Parathyroid adenoma (tissue), 2 donors: ENCODE results near the gene TCF4.

ENCODE experiments used
- H2AFZ ChIP-seq: fragments of 300-600 bp; sonication (generic); one replicate; pipeline ENCODE4 v1.7.0; 2017; ENCODE audit warnings: antibody characterized with exemption, mild to moderate bottlenecking
- H3K27ac ChIP-seq: fragments of 300-600 bp; sonication (generic); one replicate; pipeline ENCODE4 v1.7.0; 2017
- H3K27me3 ChIP-seq: fragments of 300-600 bp; sonication (generic); one replicate; pipeline ENCODE4 v1.7.0; 2017; ENCODE audit warnings: low read length; ENCODE audit not compliant: control insufficient read depth, insufficient read depth
- H3K36me3 ChIP-seq: fragments of 300-600 bp; sonication (generic); one replicate; pipeline ENCODE4 v1.7.0; 2017; ENCODE audit warnings: low read length; ENCODE audit not compliant: control insufficient read depth, insufficient read depth
- H3K4me1 ChIP-seq: fragments of 300-600 bp; sonication (generic); one replicate; pipeline ENCODE4 v1.7.0; 2017; ENCODE audit warnings: control low read depth
- H3K4me2 ChIP-seq: fragments of 300-600 bp; sonication (generic); one replicate; pipeline ENCODE4 v1.7.0; 2017; ENCODE audit warnings: low read length
- H3K4me3 ChIP-seq: fragments of 300-600 bp; sonication (generic); one replicate; pipeline ENCODE4 v1.7.0; 2017; ENCODE audit warnings: low read depth, low read length
- H3K79me2 ChIP-seq: fragments of 300-600 bp; sonication (generic); one replicate; pipeline ENCODE4 v1.7.0; 2017; ENCODE audit warnings: control low read depth
- H3K9ac ChIP-seq: fragments of 300-600 bp; sonication (generic); one replicate; pipeline ENCODE4 v1.7.0; 2017; ENCODE audit warnings: mild to moderate bottlenecking
- H3K9me3 ChIP-seq: fragments of 300-600 bp; sonication (generic); one replicate; pipeline ENCODE4 v1.7.0; 2017; ENCODE audit warnings: low read length; ENCODE audit not compliant: control insufficient read depth
- CTCF ChIP-seq: fragments of 300-600 bp; sonication (generic); IDR thresholded peaks from one replicate; pipeline ENCODE4 v1.7.0; 2017; ENCODE audit warnings: antibody characterized with exemption, mild to moderate bottlenecking
- donor health status: primary hyperparathyroidism.

TCF4 gene

DNA sequence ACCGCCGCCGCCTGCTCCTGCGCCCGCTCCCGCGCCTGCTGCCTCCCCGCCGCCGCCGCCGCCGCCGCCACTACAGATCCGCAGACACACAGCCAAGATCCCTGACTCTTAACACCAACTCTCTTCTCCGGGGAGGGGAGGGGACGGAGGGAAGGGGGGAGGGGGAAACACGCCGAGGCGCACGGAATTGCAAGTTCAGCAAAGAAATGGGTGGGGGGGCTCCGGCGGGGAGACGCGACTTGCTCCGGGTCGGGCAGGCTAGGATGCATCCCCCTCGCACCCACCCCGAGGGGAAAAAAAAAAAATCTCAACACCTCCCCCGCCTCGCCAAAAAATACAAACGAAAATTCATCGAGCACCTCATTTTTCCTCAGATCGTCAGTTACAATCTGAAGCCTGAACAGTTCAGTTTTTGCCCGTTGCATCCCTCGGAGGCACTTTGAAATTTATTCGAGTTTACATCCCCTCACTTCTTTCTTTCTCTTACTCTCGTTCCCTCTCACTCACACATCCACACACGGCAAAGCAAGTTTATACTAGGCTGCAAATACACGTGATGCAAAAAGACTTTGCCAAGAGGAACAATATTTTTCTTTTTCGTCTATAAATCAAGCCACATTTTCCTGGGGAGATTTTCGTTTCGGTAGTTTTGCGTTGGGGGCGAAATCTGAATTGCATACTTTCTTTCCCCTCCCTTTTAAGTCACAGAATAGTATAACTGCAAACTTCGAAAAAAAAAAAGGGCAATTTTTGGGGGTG is at the start of gene TCF4:
Gene TCF4 (minus strand): TSS at position 82 of the 759 bp plus-strand sequence. CDS start 1,076 bp downstream, outside the sequence.
- TF ChIP-seq CTCF = no peak
- no peaks in the 10 kb centered on the region for H3K36me3 ChIP-seq
- peaks cover 7% of the 10 kb centered on the region for H3K4me1 ChIP-seq

GRCh38 chr18:55637204-55637603 is 49.2 kb upstream of the TCF4 start:
- Histone ChIP-seq H3K9ac (no peak overlapping the region), H3K27me3 (no peaks in the 10 kb centered on the region), H3K79me2 (no peaks in the 10 kb centered on the region), H3K4me3 (no peak overlapping the region), H3K36me3 (no peaks in the 10 kb centered on the region), H3K4me1 (no peaks in the 10 kb centered on the region), H2AFZ (no peak overlapping the region), H3K27ac (no peak overlapping the region), H3K4me2 (no peak overlapping the region), H3K9me3 (no peaks in the 10 kb centered on the region)
- TF ChIP-seq CTCF = no peak

More for the DNA sequence above, at the start of gene TCF4:
- H3K27me3 ChIP-seq = no peaks in the 10 kb centered on the region
- no peaks in the 10 kb centered on the region for H3K79me2 ChIP-seq
- no peaks in the 10 kb centered on the region for H3K9me3 ChIP-seq
- H3K4me3 ChIP-seq = peak within 1 kb of the TSS; percentile 64
- no peak within 1 kb of the TSS for H3K9ac ChIP-seq
- peak within 1 kb of the TSS; percentile 89 for H3K4me2 ChIP-seq
- peak within 1 kb of the TSS; percentile 98 for H2AFZ ChIP-seq
- H3K27ac ChIP-seq = peak within 1 kb of the TSS; percentile 74

DNA sequence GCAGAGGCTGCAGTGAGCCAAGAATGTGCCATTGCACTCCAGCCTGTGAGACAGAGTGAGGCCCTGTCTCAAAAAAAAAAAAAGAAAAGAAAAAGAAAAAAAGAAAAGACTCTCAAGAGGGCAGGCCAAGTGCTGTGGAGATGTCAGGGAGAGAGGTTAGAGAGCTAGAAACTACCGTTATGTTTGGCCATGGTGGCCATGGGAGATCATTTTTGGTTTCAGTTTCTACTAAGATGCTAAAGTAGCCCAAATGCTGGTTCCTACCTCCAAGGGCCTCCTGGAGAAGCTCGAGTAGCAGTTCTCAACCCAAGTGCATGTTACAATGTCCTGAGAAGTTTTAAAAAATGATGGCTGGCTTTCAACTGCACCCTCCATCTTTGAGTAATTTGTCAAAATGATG is 47.4 kb upstream of the TCF4 start:
- Histone ChIP-seq H3K79me2 (no peaks in the 10 kb centered on the region), H3K36me3 (no peaks in the 10 kb centered on the region), H3K4me3 (no peak overlapping the region), H3K4me2 (no peak overlapping the region), H3K4me1 (no peaks in the 10 kb centered on the region), H3K27ac (no peak overlapping the region), H2AFZ (no peak overlapping the region), H3K27me3 (no peaks in the 10 kb centered on the region), H3K9me3 (no peaks in the 10 kb centered on the region), H3K9ac (no peak overlapping the region)
- TF ChIP-seq CTCF = no peak

- H3K27ac ChIP-seq = no peak overlapping the region
- H3K9me3 ChIP-seq = no peaks in the 10 kb centered on the region
- no peak overlapping the region for H3K4me2 ChIP-seq
- H3K79me2 ChIP-seq = no peaks in the 10 kb centered on the region
- H3K4me1 ChIP-seq = no peaks in the 10 kb centered on the region
- no peak overlapping the region for H3K4me3 ChIP-seq
- no peaks in the 10 kb centered on the region for H3K27me3 ChIP-seq
- no peak for TF ChIP-seq CTCF
- H3K36me3 ChIP-seq = no peaks in the 10 kb centered on the region
- no peak overlapping the region for H3K9ac ChIP-seq
- no peak overlapping the region for H2AFZ ChIP-seq
Observed at GRCh38 chr18:55634545-55634944, 46.6 kb upstream of the TCF4 start.

DNA sequence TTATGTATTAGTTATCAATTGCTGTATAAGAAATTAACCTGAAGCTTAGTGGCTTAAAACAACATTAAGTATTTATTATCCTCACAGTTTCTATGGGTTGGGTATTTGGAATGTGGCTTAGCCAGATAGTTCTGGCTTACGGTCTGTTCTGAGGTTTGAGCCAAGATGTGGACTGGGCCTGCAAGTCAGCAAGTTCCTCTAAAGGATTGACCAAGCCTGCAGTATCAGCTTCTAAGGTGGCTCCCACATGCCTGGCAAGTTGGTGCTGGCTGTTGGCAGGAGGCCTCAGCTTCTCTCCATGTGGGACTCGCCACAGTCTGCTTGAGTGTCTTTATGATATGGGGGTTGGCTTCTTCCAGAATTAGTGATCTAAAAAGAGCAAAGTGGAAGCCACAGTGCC is 45.0 kb upstream of the TCF4 start:
- H2AFZ ChIP-seq = no peak overlapping the region
- no peak overlapping the region for H3K4me3 ChIP-seq
- H3K36me3 ChIP-seq = no peaks in the 10 kb centered on the region
- TF ChIP-seq CTCF = no peak
- H3K9me3 ChIP-seq = no peaks in the 10 kb centered on the region
- H3K4me2 ChIP-seq = no peak overlapping the region
- H3K27ac ChIP-seq = no peak overlapping the region
- no peaks in the 10 kb centered on the region for H3K4me1 ChIP-seq
- H3K27me3 ChIP-seq = no peaks in the 10 kb centered on the region
- no peak overlapping the region for H3K9ac ChIP-seq
- H3K79me2 ChIP-seq = no peaks in the 10 kb centered on the region
